HCT116 (cell line): ENCODE measurements around the gene UBE2H. TPM values are rescaled to one million over a fixed set of nuclear protein-coding genes. Genes with fewer than 3 reads are reported as not detected.
A peak's percentile ranks its signal among the peaks of the same experiment; 100 is the strongest.

ENCODE experiments used
- ATAC-seq: fragments of 200-7000 bp; cut with Tn5 transposase; 2 replicates; pipeline ENCODE4 v1.9.1; 2020; ENCODE audit warnings: mild to moderate bottlenecking, moderate library complexity
- BruUV-seq: library from RNA; stranded (reverse); fragments of 400-500 nt; replicated peaks from 2 replicates; lab custom pipeline; 2021; lab: Mats Ljungman, UMichigan
- CTCF ChIA-PET: fragments of 300-600 bp; sonication (Branson Sonifier 250); formaldehyde crosslinking; loops from one replicate; lab custom pipeline; 2021; ENCODE audit warnings: antibody characterized with exemption; lab: Charles Lee
- POLR2A ChIA-PET: fragments of 300-600, 350-600 bp; sonication (Branson Sonifier 250); formaldehyde crosslinking; loops from one replicate; lab custom pipeline; 2021; ENCODE audit warnings: antibody characterized with exemption; lab: Charles Lee
- RAD21 ChIA-PET, 2 experiments: fragments of 300-600 bp; sonication (Branson Sonifier 250); formaldehyde crosslinking; loops; one replicate each; lab custom pipeline; 2023; ENCODE audit warnings: low total read pairs in 2 of 2; ENCODE audit not compliant: uncharacterized antibody in 2 of 2, unreplicated experiment in 2 of 2, low non-redundant PET in 1 of 2; lab: Charles Lee
- DNase-seq: peaks from one replicate; pipeline ENCODE4 v3.0.0-alpha.2; 2010; ENCODE audit warnings: low read depth, low spot score
- H2AFZ ChIP-seq: fragments of 200-600 bp; shearing (Covaris generic), sonication (generic); 2 replicates; pipeline ENCODE4 v1.6.1; 2017; ENCODE audit warnings: low read depth, mixed run types, mixed read lengths, antibody characterized with exemption, low read length; ENCODE audit not compliant: poor library complexity, severe bottlenecking
- H3K27ac ChIP-seq: 2 replicates; pipeline ENCODE4 v1.5.1; 2012; ENCODE audit warnings: low read depth, low read length
- H3K27me3 ChIP-seq: fragments of 200-600 bp; sonication (generic); 2 replicates; pipeline ENCODE4 v1.6.1; 2016; ENCODE audit warnings: mixed run types, low read length, mixed read lengths; ENCODE audit not compliant: insufficient read depth
- H3K36me3 ChIP-seq, 2 experiments: fragments of 200-500 bp in 1 of 2; fragments of 200-600 bp in 1 of 2; sonication (Bioruptor generic) in 1 of 2; sonication (generic) in 1 of 2; 2 replicates each; pipeline versions ENCODE4 v1.5.1 to v1.6.1; 2014 to 2016; ENCODE audit warnings: low read length in 2 of 2, inconsistent platforms in 1 of 2, mixed read lengths in 1 of 2, mixed run types in 1 of 2; ENCODE audit not compliant: insufficient read depth in 2 of 2, control insufficient read depth in 1 of 2
- H3K4me1 ChIP-seq, 2 experiments: fragments of 200-600 bp in 1 of 2; sonication (generic) in 1 of 2; 2 replicates each; pipeline versions ENCODE4 v1.5.1 to v1.6.1; 2012 to 2017; ENCODE audit warnings: low read length in 2 of 2, inconsistent platforms in 1 of 2, mild to moderate bottlenecking in 1 of 2, mixed read lengths in 1 of 2, mixed run types in 1 of 2, moderate library complexity in 1 of 2; ENCODE audit not compliant: insufficient read depth in 2 of 2, control insufficient read depth in 1 of 2
- H3K4me2 ChIP-seq: fragments of 200-600 bp; sonication (generic); 2 replicates; pipeline ENCODE4 v1.6.1; 2017; ENCODE audit warnings: mixed run types, low read length, mixed read lengths
- H3K4me3 ChIP-seq, 2 experiments: fragments of 200-600 bp in 1 of 2; sonication (generic) in 1 of 2; replicated peaks in 1 of 2; 2 replicates each; pipeline ENCODE4 v1.5.1; 2011 to 2016; ENCODE audit warnings: low read length in 2 of 2, control low read depth in 1 of 2, low read depth in 1 of 2, mild to moderate bottlenecking in 1 of 2, mixed read lengths in 1 of 2, mixed run types in 1 of 2
- H3K79me2 ChIP-seq: fragments of 200-600 bp; sonication (generic); 2 replicates; pipeline ENCODE4 v1.6.1; 2017; ENCODE audit warnings: mild to moderate bottlenecking, mixed run types, low read length, moderate library complexity, mixed read lengths; ENCODE audit not compliant: insufficient read depth
- H3K9ac ChIP-seq: fragments of 200-600 bp; sonication (generic); 2 replicates; pipeline ENCODE4 v1.6.1; 2016; ENCODE audit warnings: low read length, mixed read lengths
- H3K9me2 ChIP-seq: fragments of 200-600 bp; sonication (generic), shearing (Covaris generic); 2 replicates; pipeline ENCODE4 v1.6.1; 2017; ENCODE audit warnings: mixed run types, mild to moderate bottlenecking, moderate library complexity; ENCODE audit not compliant: insufficient read depth
- H3K9me3 ChIP-seq, 2 experiments: fragments of 200-500 bp in 1 of 2; fragments of 200-600 bp in 1 of 2; sonication (Bioruptor generic) in 1 of 2; sonication (generic) in 1 of 2; 2 replicates each; pipeline ENCODE4 v1.6.1; 2014 to 2017; ENCODE audit warnings: low read length in 2 of 2, mixed read lengths in 2 of 2, inconsistent platforms in 1 of 2, low read depth in 1 of 2, mild to moderate bottlenecking in 1 of 2, mixed run types in 1 of 2, moderate library complexity in 1 of 2; ENCODE audit not compliant: control insufficient read depth in 1 of 2, insufficient read depth in 1 of 2
- H4K20me1 ChIP-seq: fragments of 200-600 bp; sonication (generic), shearing (Covaris generic); 2 replicates; pipeline ENCODE4 v1.6.1; 2017; ENCODE audit warnings: mixed run types, mild to moderate bottlenecking, moderate library complexity; ENCODE audit not compliant: insufficient read depth
- CEBPB ChIP-seq: IDR thresholded peaks from 2 replicates; pipeline ENCODE4 v1.6.1; 2012; ENCODE audit warnings: low read depth
- ELF1 ChIP-seq: IDR thresholded peaks from 2 replicates; pipeline ENCODE4 v1.6.1; 2012; ENCODE audit warnings: low read depth, borderline replicate concordance
- FOSL1 ChIP-seq: IDR thresholded peaks from 2 replicates; pipeline ENCODE4 v1.6.1; 2012; ENCODE audit warnings: low read depth
- POLR2A ChIP-seq: IDR thresholded peaks from 2 replicates; pipeline ENCODE4 v1.7.0; 2011; ENCODE audit warnings: borderline replicate concordance; ENCODE audit not compliant: insufficient read depth, insufficient read length; ENCODE audit errors: extremely low read depth
- SRF ChIP-seq: IDR thresholded peaks from 2 replicates; pipeline ENCODE4 v1.6.1; 2012; ENCODE audit warnings: low read depth
- YY1 ChIP-seq: IDR thresholded peaks from 2 replicates; pipeline ENCODE4 v1.6.1; 2011; ENCODE audit warnings: low read length, low read depth, moderate library complexity, mild to moderate bottlenecking; ENCODE audit not compliant: insufficient replicate concordance; ENCODE audit errors: extremely low read depth
- ZBTB33 ChIP-seq: IDR thresholded peaks from 2 replicates; pipeline ENCODE4 v1.6.1; 2011; ENCODE audit warnings: mild to moderate bottlenecking, low read length, moderate library complexity; ENCODE audit not compliant: insufficient replicate concordance; ENCODE audit errors: extremely low read depth
- intact Hi-C: fragments of 100-400 bp; cut with micrococcal nuclease; formaldehyde crosslinking; loops from 2 replicates; pipeline ENCODE4 v1.10.0; 2022
- total RNA-seq: library from RNA; stranded (reverse); gene quantifications from one replicate; pipeline ENCODE4 v1.2.1, GENCODE V29; 2021; ENCODE audit not compliant: unreplicated experiment

UBE2H gene
- total RNA-seq, 1 experiment from 2014 or later: 117 TPM

GRCh38 chr7:129952653-129953560 is at the start of gene UBE2H (continued):
- TF ChIP-seq ZBTB33 (no peak), POLR2A (peak; percentile 52), FOSL1 (no peak), CEBPB (no peak), SRF (no peak)

- BruUV-seq: no TSS peak
- intact Hi-C loops: no loop called here
- Histone ChIP-seq H3K9me3 (no peaks in the 10 kb centered on the region), H3K9ac (no peak overlapping the region), H3K4me2 (no peak overlapping the region), H3K4me3 (no peak overlapping the region), H3K9me2 (no peaks in the 10 kb centered on the region), H3K4me1 (no peaks in the 10 kb centered on the region), H4K20me1 (no peaks in the 10 kb centered on the region), H2AFZ (no peak overlapping the region), H3K27me3 (no peaks in the 10 kb centered on the region), H3K79me2 (no peaks in the 10 kb centered on the region), H3K36me3 (no peaks in the 10 kb centered on the region), H3K27ac (no peak overlapping the region)
- no peak for DNase-seq
- CTCF ChIA-PET: no interaction called here
- POLR2A ChIA-PET: no interaction called here
- RAD21 ChIA-PET: no interaction called here
- TF ChIP-seq YY1 (no peak), ELF1 (no peak)
- ATAC-seq: no peak
Observed at GRCh38 chr7:129998446-129998845, 45.7 kb upstream of the UBE2H start.
